GM21390 (cell line): Measurements from ENCODE around the gene UBE2E2.

Experiments
- ATAC-seq: cut with Tn5 transposase; IDR thresholded peaks from one replicate; pipeline ENCODE4 v1.9.1; 2021; ENCODE audit not compliant: unreplicated experiment

Gene UBE2E2

GRCh38 chr3:23501201-23501802, 298.2 kb downstream of the UBE2E2 start:
- no peak for ATAC-seq

- no peak for ATAC-seq
These were observed 305.3 kb downstream of the UBE2E2 start for GRCh38 chr3:23508464-23508863.

- no peak for ATAC-seq
These were observed 315.3 kb downstream of the UBE2E2 start for GRCh38 chr3:23518441-23518840.

GRCh38 chr3:23519314-23520208, 316.4 kb downstream of the UBE2E2 start:
- peak; percentile 75 for ATAC-seq

GRCh38 chr3:23527326-23527725, 324.2 kb downstream of the UBE2E2 start:
- no peak for ATAC-seq

GRCh38 chr3:23533596-23533995, 330.5 kb downstream of the UBE2E2 start:
- no peak for ATAC-seq

GRCh38 chr3:23533996-23534395, 330.9 kb downstream of the UBE2E2 start:
- no peak for ATAC-seq

- ATAC-seq: no peak
These were observed 334.0 kb downstream of the UBE2E2 start for GRCh38 chr3:23537101-23537551.

GRCh38 chr3:23539185-23539584, 336.1 kb downstream of the UBE2E2 start:
- no peak for ATAC-seq

- ATAC-seq: no peak
These were observed 337.5 kb downstream of the UBE2E2 start for GRCh38 chr3:23540600-23540999.

- ATAC-seq: no peak
These were observed 339.0 kb downstream of the UBE2E2 start for GRCh38 chr3:23542079-23542478.

- ATAC-seq: no peak
These were observed 343.1 kb downstream of the UBE2E2 start for GRCh38 chr3:23546181-23546580.

GRCh38 chr3:23547905-23548650, 345.0 kb downstream of the UBE2E2 start:
- no peak for ATAC-seq

- no peak for ATAC-seq
These were observed 345.6 kb downstream of the UBE2E2 start for GRCh38 chr3:23548706-23549105.

- no peak for ATAC-seq
These were observed 346.2 kb downstream of the UBE2E2 start for GRCh38 chr3:23549148-23549910.

- ATAC-seq: peak; percentile 82
These were observed 347.3 kb downstream of the UBE2E2 start for GRCh38 chr3:23550402-23550801.

- ATAC-seq: no peak
These were observed 349.4 kb downstream of the UBE2E2 start for GRCh38 chr3:23552506-23552905.

GRCh38 chr3:23553353-23553752, 350.2 kb downstream of the UBE2E2 start:
- no peak for ATAC-seq

- no peak for ATAC-seq
These were observed 362.1 kb downstream of the UBE2E2 start for GRCh38 chr3:23565041-23565775.

GRCh38 chr3:23566499-23566898, 363.4 kb downstream of the UBE2E2 start:
- peak; percentile 77 for ATAC-seq
